Fibroblast of the aortic adventitia (primary cell): ENCODE data around the gene ACER2. TPM values are rescaled to one million over a fixed set of nuclear protein-coding genes. Genes with fewer than 3 reads are reported as not detected.
A peak's percentile ranks its signal among the peaks of the same experiment; 100 is the strongest.

Source experiments
- DNase-seq: peaks from one replicate; pipeline ENCODE4 v3.0.0-alpha.2; 2010; ENCODE audit warnings: low read depth
- H3K4me3 ChIP-seq: 2 replicates; pipeline ENCODE4 v1.5.1; 2011; ENCODE audit warnings: low read depth, mild to moderate bottlenecking, control low read depth, low read length, moderate library complexity
- total RNA-seq: library from RNA; depleted of rRNA; stranded (reverse); fragments of >200 nt; gene quantifications from 2 replicates; pipeline ENCODE4 v1.2.3, GENCODE V29; 2012; ENCODE audit warnings: low replicate concordance
- TF ChIP-seq, protein P1 (sequence below): IDR thresholded peaks from 2 replicates; pipeline ENCODE4 v1.5.1; 2011; ENCODE audit warnings: mild to moderate bottlenecking, low read length, control low read depth, inconsistent platforms; ENCODE audit not compliant: insufficient read depth

ACER2 gene
- total RNA-seq, result 1.3 and 2.4 TPM in 2 replicates

- peak; percentile 71 for DNase-seq
- H3K4me3 ChIP-seq, result peak within 1 kb of the TSS; percentile 89
- TF ChIP-seq, protein P1, sequence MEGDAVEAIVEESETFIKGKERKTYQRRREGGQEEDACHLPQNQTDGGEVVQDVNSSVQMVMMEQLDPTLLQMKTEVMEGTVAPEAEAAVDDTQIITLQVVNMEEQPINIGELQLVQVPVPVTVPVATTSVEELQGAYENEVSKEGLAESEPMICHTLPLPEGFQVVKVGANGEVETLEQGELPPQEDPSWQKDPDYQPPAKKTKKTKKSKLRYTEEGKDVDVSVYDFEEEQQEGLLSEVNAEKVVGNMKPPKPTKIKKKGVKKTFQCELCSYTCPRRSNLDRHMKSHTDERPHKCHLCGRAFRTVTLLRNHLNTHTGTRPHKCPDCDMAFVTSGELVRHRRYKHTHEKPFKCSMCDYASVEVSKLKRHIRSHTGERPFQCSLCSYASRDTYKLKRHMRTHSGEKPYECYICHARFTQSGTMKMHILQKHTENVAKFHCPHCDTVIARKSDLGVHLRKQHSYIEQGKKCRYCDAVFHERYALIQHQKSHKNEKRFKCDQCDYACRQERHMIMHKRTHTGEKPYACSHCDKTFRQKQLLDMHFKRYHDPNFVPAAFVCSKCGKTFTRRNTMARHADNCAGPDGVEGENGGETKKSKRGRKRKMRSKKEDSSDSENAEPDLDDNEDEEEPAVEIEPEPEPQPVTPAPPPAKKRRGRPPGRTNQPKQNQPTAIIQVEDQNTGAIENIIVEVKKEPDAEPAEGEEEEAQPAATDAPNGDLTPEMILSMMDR, result no peak
These were observed at the start of gene ACER2 for GRCh38 chr9:19408693-19409400. Gene ACER2, plus strand, starts transcription at chr9:19409009. Its CDS starts 76 bp downstream, at chr9:19409085.

- TF ChIP-seq, protein P1, result no peak
- DNase-seq, result no peak
- H3K4me3 ChIP-seq, result no peak overlapping the region
These were observed 39.7 kb upstream of the ACER2 start for GRCh38 chr9:19369107-19369506.

DNA sequence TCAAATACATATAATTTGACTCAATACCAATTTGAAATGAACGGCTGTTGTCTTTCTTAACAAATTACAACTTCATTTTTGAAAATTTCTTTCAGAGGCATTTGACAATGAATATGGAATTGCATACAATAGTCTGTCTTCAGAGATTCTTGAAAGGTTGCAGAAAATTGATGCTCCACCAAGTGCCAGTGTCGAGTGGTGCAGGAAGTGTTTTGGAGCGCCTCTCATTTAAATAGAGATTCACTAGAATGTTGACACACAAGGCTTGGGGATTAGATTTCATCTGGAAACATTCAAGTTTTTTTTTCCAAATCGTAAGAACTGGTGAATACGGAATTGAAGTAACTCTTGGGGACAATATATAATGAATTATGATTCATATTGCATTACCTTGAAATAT, 36.9 kb upstream of the ACER2 start:
- TF ChIP-seq, protein P1, result no peak
- DNase-seq, result no peak
- no peak overlapping the region for H3K4me3 ChIP-seq

- TF ChIP-seq, protein P1, result no peak
- no peak for DNase-seq
- H3K4me3 ChIP-seq, result no peak overlapping the region
These were observed 36.2 kb upstream of the ACER2 start for GRCh38 chr9:19372567-19372966.

GRCh38 chr9:19373527-19373926, 35.3 kb upstream of the ACER2 start:
- DNase-seq, result no peak
- no peak overlapping the region for H3K4me3 ChIP-seq
- TF ChIP-seq, protein P1, result no peak

DNA sequence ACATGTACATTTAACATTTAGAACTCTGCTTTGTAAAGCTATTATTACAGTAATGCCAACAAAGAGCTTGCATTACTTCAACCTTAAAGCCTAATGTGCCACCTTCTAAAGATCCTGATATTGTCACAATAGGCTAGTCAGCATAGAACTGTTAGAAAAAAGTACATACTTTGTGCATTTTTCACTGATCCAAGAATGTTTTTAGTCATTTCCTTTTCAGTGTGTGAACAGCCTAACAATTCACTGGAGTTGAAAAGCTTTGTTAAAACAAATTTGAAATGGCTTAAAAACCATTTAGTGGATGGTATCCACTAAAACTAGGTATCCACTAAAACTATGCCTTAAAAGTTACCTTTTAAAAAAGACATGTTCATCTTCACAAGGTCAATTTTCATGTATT, 33.3 kb upstream of the ACER2 start:
- TF ChIP-seq, protein P1, result no peak
- H3K4me3 ChIP-seq, result no peak overlapping the region
- peak; percentile 28 for DNase-seq

DNA sequence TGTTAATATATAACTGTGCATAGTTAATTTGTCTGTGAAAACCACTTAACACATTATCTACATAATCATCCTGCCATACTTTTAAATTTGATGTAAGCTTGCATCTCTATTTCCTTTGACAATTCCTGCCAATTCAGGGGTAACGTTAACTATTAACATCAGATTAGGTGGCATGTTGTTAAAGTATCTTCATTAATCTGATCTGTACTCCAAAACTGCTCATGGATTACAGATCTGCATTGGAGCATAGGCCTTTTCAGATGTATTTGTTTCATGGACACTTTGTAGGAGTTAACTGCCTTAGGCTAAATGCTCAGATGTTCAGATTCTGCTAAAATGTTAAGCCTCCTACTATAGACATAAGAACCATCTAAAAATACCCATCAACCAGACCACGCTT, 31.9 kb upstream of the ACER2 start:
- H3K4me3 ChIP-seq, result peak overlapping the region; percentile 93
- TF ChIP-seq, protein P1, result no peak
- no peak for DNase-seq
